ENCODE data around the gene CORO7. TPM values are rescaled to one million over a fixed set of nuclear protein-coding genes. Genes with fewer than 3 reads are reported as not detected.

Gene CORO7
- total RNA-seq, 1 donor from 2014 or later = 25.7 TPM

DNA sequence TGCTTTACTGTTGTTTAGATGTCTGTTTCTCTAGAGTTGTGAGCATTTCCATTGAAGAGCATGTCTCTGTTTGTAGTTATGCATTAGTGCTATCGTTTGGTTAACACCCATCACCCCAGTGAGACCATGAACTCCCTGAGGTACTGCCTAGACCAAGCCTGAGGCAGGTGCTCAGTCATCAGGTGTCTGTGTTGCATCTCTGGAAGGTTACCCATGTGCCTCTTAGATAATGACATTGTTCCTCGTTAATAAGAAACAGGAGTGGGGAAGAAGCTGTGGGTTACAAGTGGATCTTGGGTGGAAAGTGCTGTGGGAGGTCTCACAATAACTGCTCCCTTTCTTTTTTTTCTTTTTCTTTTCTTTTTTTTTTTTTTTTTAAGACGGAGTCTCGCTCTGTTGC is 27.6 kb upstream of the CORO7 start:
- H3K4me1 Mint-ChIP-seq (ENCODE audit: low read depth) = no peaks in the 10 kb centered on the region
- DNase-seq (ENCODE audit: low spot score, unreplicated experiment) = no peak
- H3K9me3 Mint-ChIP-seq (ENCODE audit: low read depth) = no peaks in the 10 kb centered on the region
- H3K36me3 Mint-ChIP-seq (ENCODE audit: insufficient read depth) = peaks cover 21% of the 10 kb centered on the region
- TF ChIP-seq, protein P1, sequence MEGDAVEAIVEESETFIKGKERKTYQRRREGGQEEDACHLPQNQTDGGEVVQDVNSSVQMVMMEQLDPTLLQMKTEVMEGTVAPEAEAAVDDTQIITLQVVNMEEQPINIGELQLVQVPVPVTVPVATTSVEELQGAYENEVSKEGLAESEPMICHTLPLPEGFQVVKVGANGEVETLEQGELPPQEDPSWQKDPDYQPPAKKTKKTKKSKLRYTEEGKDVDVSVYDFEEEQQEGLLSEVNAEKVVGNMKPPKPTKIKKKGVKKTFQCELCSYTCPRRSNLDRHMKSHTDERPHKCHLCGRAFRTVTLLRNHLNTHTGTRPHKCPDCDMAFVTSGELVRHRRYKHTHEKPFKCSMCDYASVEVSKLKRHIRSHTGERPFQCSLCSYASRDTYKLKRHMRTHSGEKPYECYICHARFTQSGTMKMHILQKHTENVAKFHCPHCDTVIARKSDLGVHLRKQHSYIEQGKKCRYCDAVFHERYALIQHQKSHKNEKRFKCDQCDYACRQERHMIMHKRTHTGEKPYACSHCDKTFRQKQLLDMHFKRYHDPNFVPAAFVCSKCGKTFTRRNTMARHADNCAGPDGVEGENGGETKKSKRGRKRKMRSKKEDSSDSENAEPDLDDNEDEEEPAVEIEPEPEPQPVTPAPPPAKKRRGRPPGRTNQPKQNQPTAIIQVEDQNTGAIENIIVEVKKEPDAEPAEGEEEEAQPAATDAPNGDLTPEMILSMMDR (IDR thresholded peaks at IDR 0.05; ENCODE audit: unreplicated experiment) = no peak
- H3K27ac Mint-ChIP-seq = no peak overlapping the region
- no peak overlapping the region for H3K4me3 Mint-ChIP-seq (ENCODE audit: low read depth)
- no peaks in the 10 kb centered on the region for H3K27me3 Mint-ChIP-seq

DNA sequence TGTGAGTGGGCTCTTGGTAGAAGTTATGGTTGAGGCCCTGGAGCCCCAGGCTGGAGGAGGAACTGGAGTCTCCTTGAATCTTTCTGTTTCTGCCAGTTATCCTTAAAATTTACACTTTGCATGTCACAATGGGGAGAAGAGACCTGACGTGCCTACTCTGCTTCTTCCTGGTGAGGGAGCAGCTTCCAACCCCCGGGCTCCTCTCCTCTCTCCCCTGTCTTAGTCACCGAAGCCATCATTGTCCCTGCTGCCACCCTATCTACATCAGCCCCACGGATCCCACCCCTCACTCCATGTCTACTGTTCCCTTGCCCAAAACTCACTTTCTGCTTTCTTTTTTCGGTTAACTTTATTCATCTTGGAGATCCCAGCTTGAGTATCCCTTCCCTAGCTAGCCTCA is 26.9 kb upstream of the CORO7 start:
- no peaks in the 10 kb centered on the region for H3K9me3 Mint-ChIP-seq (ENCODE audit: low read depth)
- no peak for DNase-seq (ENCODE audit: low spot score, unreplicated experiment)
- H3K27me3 Mint-ChIP-seq = no peaks in the 10 kb centered on the region
- no peak overlapping the region for H3K27ac Mint-ChIP-seq
- H3K4me1 Mint-ChIP-seq (ENCODE audit: low read depth) = no peaks in the 10 kb centered on the region
- TF ChIP-seq, protein P1 (IDR thresholded peaks at IDR 0.05; ENCODE audit: unreplicated experiment) = no peak
- H3K36me3 Mint-ChIP-seq (ENCODE audit: insufficient read depth) = peaks cover 21% of the 10 kb centered on the region
- no peak overlapping the region for H3K4me3 Mint-ChIP-seq (ENCODE audit: low read depth)

DNA sequence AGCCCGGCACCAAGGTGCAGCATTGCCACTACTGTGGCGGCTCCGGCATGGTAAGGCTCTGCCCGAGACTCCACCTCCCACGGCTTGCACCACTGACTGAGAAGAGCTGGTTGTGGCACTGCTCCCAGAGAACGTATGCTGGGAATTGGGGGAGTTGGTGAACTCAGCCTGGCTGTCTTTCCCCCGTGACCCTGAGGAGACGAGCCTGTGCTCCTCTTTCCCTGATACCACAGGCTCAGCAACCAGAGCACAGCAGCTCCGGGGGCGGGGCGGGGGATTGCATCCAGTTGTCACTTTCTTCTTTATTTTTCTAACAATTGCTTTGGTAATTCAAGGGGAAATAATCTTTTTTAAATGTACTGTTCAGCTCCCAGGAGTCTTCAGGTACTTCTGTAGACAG is 26.0 kb upstream of the CORO7 start:
- Mint-ChIP-seq H3K4me1 (ENCODE audit: low read depth) (no peaks in the 10 kb centered on the region), H3K36me3 (ENCODE audit: insufficient read depth) (peaks cover 23% of the 10 kb centered on the region), H3K4me3 (ENCODE audit: low read depth) (no peak overlapping the region), H3K27me3 (no peaks in the 10 kb centered on the region), H3K27ac (no peak overlapping the region), H3K9me3 (ENCODE audit: low read depth) (no peaks in the 10 kb centered on the region)
- no peak for DNase-seq (ENCODE audit: low spot score, unreplicated experiment)
- TF ChIP-seq, protein P1 (IDR thresholded peaks at IDR 0.05; ENCODE audit: unreplicated experiment) = no peak

DNA sequence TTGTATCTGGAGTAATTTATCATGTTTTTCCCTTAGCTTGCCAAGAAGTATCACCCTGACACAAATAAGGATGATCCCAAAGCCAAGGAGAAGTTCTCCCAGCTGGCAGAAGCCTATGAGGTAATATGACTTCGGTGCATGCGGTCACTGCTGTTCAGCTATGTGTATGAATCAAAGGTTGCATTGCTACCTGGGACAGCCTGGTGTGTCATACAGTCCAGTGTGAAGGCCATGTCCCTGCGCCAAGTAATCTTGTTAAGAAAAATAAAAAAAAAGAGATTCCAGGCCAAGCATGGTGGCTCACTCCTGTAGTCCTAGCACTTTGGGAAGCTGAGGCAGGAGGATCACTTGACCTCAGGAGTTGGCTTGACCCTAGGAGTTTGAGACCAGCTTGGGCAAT is 21.0 kb upstream of the CORO7 start:
- DNase-seq (ENCODE audit: low spot score, unreplicated experiment) = no peak
- TF ChIP-seq, protein P1 (IDR thresholded peaks at IDR 0.05; ENCODE audit: unreplicated experiment) = no peak
- H3K36me3 Mint-ChIP-seq (ENCODE audit: insufficient read depth) = peaks cover 21% of the 10 kb centered on the region
- no peaks in the 10 kb centered on the region for H3K9me3 Mint-ChIP-seq (ENCODE audit: low read depth)
- peaks cover 8% of the 10 kb centered on the region for H3K4me1 Mint-ChIP-seq (ENCODE audit: low read depth)
- no peaks in the 10 kb centered on the region for H3K27me3 Mint-ChIP-seq
- no peak overlapping the region for H3K27ac Mint-ChIP-seq
- no peak overlapping the region for H3K4me3 Mint-ChIP-seq (ENCODE audit: low read depth)

DNA sequence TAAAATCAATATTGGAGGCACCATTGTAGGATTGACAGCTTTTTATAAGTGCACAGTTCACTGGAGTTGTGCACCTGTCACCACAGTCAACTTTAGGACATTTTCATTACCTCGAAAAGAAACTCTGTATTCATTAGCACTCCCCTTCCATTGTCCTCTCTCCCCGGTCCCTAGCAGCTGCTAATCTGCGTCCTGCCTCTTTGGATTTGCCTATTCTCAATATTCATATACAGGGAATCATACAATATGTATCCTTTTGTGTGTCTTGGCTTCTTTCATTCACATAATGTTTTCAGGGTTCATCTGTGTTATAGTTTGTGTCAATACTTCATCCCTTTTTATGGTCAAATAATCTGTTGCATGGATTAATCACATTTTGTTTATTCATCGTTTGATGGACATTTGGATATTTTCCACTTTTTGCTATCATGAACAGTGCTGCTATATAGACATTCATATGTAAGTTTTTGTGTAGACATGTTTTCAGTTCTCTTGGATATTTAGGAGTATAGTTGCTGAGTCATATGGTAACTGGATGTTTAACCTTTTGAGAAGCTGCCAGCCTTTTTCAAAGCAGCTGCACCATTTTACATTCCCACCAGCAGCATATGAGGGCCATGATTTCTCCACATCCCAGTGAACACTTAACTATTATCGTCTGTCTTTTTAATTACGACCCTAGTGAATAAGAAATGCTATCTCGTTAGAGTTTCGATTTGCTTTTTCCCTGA is 19.1 kb upstream of the CORO7 start:
- no peak overlapping the region for H3K27ac Mint-ChIP-seq
- H3K4me3 Mint-ChIP-seq (ENCODE audit: low read depth) = no peak overlapping the region
- peaks cover 14% of the 10 kb centered on the region for H3K36me3 Mint-ChIP-seq (ENCODE audit: insufficient read depth)
- no peaks in the 10 kb centered on the region for H3K27me3 Mint-ChIP-seq
- TF ChIP-seq, protein P1 (IDR thresholded peaks at IDR 0.05; ENCODE audit: unreplicated experiment) = no peak
- peaks cover 8% of the 10 kb centered on the region for H3K4me1 Mint-ChIP-seq (ENCODE audit: low read depth)
- H3K9me3 Mint-ChIP-seq (ENCODE audit: low read depth) = no peaks in the 10 kb centered on the region
- no peak for DNase-seq (ENCODE audit: low spot score, unreplicated experiment)

All from progenitor cell of endocrine pancreas (in vitro differentiated cells).